NCI-H1930 (cell line): Measurements from ENCODE around the gene GDPD1.

Experiments used
- DNase-seq, 2 experiments: peaks; one replicate each; lab custom pipeline; 2025; lab: John Stamatoyannopoulos, UW

GDPD1 gene

DNA sequence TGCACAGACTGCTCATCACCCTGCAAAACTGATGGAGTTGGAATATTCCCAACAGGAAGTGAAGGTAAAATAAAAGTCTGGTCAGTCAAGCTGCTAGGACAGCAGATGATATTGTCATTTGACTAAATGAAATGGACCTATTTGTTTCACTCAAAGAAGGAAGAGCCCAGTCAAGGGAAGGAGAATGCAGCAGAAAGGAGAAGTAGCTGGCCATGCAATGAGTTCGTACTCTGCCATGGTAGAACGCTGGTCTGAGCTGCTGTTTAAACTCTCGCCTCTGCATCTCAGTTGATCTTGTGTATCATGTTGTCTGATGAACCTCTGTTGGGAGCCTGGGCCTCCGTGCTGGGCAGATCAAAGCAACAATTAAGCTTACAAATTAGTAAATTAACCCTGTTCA is 95.6 kb downstream of the GDPD1 start:
- DNase-seq: no peak
